GM12875 (cell line): ENCODE results near the gene RFNG.

Experiments used
- H3K4me3 ChIP-seq: one replicate; pipeline ENCODE4 v1.5.1; 2011; ENCODE audit warnings: low read depth, low read length, control low read depth
- TF ChIP-seq, protein P1 (sequence below): IDR thresholded peaks from 2 replicates; pipeline ENCODE4 v1.5.1; 2011; ENCODE audit warnings: low read depth, mild to moderate bottlenecking, control low read depth, inconsistent platforms, low read length, moderate library complexity, borderline replicate concordance; ENCODE audit not compliant: insufficient read depth

Gene RFNG

DNA sequence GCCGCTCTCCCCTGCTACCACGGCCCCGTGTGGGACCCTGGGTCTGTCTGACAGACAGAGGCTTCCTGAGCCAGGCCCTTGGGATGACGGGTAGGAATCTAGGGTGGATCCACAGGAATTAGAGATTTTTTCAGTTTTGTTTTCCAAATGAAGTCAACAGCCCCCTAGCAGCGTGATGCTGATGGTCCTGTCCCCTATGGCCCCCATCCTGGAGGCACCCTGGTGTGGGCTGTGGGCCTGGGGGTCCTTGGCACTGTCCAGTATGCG, 44.5 kb downstream of the RFNG start:
- no peak overlapping the region for H3K4me3 ChIP-seq
- TF ChIP-seq, protein P1, sequence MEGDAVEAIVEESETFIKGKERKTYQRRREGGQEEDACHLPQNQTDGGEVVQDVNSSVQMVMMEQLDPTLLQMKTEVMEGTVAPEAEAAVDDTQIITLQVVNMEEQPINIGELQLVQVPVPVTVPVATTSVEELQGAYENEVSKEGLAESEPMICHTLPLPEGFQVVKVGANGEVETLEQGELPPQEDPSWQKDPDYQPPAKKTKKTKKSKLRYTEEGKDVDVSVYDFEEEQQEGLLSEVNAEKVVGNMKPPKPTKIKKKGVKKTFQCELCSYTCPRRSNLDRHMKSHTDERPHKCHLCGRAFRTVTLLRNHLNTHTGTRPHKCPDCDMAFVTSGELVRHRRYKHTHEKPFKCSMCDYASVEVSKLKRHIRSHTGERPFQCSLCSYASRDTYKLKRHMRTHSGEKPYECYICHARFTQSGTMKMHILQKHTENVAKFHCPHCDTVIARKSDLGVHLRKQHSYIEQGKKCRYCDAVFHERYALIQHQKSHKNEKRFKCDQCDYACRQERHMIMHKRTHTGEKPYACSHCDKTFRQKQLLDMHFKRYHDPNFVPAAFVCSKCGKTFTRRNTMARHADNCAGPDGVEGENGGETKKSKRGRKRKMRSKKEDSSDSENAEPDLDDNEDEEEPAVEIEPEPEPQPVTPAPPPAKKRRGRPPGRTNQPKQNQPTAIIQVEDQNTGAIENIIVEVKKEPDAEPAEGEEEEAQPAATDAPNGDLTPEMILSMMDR, result no peak

- TF ChIP-seq, protein P1, result no peak
- no peak overlapping the region for H3K4me3 ChIP-seq
Measured at GRCh38 chr17:82006468-82007227, 45.0 kb downstream of the RFNG start.

DNA sequence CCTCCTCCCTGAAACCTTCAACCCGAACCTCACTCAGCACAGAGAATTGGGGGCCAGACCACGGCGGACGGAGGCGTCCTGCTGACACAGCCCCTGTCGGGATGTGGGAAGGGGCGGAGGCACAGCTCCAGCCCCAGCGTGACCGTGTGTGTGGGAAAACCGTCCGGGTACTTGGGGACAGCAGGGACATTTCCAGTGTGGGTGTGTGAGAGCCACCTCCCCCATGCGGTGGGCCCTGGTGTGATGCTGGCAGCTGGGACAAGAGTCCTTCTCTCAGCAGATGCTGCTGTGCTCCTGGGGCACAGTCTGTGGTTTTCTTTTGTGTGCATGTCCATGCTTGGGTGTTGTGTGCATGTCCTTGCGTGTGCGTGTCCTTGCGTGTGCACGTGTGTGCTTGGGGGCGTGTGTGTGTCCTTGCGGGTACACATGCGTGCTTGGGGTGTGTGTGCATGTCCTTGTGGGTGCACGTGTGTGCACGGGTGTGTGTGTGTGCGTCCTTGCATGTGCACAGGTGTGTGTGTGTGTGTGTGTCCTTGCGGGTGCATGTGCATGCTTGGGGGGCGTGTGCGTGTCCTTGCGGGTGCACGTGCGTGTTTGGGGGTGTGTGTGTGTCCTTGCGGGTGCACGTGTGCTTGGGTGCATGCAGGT, 45.8 kb downstream of the RFNG start:
- TF ChIP-seq, protein P1, result no peak
- H3K4me3 ChIP-seq, result no peak overlapping the region

DNA sequence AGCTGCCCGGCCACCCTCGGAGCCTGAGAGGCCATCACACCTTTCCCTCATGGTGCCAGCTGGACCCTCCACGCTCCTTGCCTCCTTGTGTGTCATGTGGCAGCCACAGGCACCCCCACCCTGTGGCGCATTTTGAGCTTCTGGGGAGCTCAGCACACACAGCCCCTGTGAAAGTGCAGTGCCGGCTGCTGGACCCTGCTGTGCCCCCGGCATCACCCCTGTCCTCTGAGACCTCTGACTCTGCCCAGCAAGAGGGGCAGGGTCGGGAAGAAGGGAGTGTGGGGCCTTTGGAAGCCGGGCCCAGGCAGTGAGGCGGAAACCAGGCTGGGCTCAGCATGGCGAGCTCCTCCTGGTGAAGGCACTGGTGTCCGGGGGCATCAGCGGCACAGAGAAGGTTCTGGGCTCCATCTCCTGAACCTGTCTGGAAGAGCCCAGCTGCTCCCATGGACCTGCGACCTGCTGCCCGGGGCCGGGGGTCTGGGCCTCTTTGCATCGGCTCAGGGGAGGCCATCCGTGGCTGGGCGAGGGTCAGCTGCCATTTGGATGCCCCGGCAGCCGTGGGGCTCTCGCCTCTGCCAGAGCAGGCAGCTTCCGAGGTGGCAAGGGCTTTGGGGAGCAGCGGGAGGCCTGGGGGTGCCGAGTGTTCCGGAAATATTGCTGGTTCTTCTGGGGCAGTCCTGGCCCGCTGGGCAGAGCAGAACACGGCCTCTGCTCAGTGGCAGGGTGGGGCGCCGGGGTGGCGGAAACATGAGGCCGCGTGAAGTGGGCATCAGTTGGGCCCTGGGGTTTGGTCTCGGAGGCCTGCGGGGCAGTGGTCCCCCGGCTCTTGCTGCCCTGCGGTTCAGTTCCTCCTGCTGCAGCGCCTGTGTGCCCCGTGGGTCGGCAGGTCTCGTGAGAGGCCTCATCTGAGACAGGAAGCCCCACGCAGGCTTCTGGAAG, 46.8 kb downstream of the RFNG start:
- no peak overlapping the region for H3K4me3 ChIP-seq
- TF ChIP-seq, protein P1, result no peak

GRCh38 chr17:82003411-82004381, 47.9 kb downstream of the RFNG start:
- H3K4me3 ChIP-seq, result no peak overlapping the region
- TF ChIP-seq, protein P1, result no peak

GRCh38 chr17:82001571-82002056, 50.0 kb downstream of the RFNG start:
- TF ChIP-seq, protein P1, result no peak
- no peak overlapping the region for H3K4me3 ChIP-seq
